GM18520 (cell line): ENCODE data around the gene L3MBTL1.

Experiments
- ATAC-seq: cut with Tn5 transposase; IDR thresholded peaks from one replicate; pipeline ENCODE4 v1.9.1; 2021; ENCODE audit not compliant: unreplicated experiment

The L3MBTL1 gene

DNA sequence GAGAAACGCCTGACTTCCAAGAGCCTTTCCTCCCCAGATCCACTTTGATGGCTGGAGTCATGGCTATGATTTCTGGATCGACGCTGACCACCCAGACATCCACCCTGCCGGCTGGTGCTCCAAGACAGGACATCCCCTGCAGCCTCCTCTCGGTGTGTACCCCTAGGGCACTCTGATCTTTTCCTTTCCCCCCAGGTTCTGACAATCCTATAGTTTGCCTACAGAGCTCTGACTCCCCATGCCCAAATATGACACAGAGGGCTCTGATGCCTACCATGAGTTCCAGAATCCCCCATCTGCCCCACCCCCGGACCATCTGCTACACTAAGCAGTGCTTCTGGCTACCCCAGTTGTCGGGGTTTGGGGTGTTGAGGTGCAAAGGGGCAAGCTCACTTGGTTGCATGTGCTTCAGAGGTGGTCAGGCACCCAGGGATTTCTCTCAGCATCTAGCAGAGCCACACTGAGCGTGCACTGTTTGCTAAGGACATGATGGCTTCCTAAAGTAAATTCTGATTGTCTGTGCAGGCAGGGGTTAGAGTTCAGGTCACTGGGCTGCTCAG, 27.4 kb downstream of the L3MBTL1 start:
- no peak for ATAC-seq

DNA sequence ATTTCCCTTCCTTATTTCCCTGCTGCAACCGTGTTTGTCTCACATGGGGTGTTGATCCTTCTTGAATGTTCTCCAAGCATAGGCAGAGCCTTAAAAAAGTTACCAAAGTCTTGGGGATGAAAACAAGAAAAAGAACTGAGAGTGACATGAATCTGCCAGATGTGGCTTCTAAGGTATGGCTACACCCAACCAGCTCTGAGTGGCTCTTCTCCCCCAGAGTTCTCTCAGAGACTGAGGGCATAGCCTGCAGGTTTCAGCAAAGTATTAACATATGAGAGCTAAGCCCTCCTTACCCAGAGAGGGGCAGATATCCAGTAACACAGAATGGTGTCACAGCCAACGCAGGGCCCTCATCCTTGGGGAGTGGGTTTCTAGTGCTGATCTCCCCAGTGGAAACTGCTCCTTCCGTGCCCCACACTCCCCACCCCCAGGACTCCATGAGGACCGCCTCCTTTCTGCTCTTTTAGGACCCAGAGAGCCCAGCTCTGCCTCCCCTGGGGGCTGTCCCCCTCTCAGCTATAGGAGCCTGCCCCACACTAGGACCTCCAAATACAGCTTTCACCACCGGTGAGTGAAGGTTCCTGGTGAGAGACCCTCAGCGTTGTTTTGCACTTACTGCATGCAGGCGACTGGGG, 28.0 kb downstream of the L3MBTL1 start:
- no peak for ATAC-seq

DNA sequence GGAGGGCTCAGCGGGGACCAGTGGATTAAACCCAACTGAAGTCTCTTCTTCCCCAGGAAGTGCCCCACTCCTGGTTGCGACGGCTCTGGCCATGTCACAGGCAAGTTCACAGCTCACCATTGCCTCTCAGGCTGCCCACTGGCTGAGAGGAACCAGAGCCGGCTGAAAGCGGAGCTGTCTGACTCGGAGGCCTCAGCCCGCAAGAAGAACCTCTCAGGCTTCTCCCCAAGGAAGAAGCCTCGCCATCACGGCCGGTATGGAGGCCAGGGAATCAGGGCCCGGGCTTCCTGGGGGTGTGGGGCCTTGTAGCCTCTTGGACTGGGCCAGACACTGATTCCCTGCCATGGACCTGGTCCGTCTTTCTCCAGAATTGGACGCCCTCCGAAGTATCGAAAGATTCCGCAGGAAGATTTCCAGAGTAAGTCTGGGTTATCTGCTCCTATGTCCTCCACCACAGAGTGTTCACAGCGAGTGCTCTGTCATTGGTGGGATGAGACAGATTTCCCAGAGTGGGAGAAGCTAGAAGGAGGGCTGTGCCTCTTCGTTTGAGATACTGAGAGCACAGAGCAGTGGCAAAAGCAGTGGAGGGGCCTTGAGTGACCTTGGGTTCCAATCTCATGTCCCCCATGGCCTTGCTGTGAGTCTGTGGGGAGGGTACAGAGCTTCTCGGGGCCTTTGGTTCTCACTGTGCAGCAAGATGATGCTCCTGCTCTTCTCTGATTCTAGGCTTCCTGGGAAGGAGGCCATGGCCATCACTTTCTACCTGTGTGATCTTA, 28.7 kb downstream of the L3MBTL1 start:
- ATAC-seq: no peak

DNA sequence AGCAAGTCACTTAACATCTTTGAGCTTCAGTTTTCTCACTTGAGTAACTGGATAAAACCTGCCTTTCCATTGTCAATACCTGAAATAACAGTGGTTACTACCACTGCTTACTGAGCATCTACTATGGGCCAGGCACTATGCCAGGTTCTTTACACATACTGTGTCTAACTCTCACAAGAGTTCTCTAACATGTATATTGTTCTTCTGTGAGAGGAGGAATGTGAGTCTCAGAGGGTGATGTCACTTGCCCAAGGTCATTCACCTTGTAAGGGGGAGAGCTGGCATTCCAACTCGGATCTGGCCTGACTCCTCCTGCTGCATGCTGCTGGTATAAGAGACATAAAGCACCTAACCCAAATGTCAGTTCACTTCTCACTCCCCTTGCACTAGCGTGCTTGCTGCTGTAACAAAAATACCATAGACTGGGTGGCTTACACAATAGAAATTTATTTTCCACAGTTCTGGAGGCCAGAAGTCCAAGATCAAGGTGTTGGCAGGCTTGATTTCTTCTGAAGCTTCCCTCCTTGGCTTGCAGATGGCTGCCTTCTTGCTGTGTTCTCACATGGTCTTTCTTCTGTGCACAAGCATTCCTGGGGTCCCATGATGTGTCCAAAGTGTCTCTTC, 29.4 kb downstream of the L3MBTL1 start:
- no peak for ATAC-seq

DNA sequence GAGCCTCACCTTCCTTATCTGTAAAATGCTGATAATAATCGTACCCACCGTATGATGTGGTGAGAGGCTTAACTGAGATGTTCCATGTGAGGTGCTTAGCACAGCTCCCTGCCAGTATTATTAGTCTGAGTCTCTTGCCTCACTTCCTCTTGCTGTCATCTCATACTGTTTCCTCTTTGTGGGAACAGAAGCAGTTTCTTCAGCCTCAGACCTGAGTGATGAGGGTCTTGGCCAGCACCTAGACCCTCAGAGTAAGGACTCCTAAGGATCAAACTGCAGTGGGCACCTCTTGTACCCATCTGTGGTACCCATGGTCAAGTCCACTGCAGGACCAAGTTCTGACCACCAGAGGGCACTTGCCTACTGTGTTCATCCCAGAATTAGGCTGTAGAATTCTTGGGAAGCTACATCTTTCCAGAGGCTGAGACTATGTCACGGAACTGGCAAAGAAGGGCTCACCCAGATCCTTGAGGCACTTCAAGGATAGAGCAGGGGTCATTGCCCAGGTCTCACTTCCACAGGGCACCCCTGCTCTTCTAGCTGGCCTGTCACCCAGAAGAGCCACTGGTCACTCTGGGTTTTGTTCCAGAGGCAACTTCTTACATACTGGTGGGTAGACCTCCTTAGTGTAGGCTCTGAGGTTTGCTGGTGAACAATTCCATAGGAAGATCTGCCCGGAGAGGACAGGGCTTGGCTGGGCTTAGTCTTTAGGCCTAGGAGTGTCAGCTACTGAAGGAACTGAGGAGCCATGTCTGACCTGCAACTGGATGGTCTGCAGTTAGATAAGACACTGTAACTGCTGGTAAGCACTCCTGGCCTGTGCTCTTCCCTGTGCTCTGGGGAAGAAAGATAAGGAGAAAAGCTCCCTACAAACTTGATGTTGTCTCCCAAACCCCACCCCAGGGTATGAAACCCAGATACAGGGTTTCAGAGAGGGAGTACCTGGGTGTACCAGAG, 30.7 kb downstream of the L3MBTL1 start:
- no peak for ATAC-seq

DNA sequence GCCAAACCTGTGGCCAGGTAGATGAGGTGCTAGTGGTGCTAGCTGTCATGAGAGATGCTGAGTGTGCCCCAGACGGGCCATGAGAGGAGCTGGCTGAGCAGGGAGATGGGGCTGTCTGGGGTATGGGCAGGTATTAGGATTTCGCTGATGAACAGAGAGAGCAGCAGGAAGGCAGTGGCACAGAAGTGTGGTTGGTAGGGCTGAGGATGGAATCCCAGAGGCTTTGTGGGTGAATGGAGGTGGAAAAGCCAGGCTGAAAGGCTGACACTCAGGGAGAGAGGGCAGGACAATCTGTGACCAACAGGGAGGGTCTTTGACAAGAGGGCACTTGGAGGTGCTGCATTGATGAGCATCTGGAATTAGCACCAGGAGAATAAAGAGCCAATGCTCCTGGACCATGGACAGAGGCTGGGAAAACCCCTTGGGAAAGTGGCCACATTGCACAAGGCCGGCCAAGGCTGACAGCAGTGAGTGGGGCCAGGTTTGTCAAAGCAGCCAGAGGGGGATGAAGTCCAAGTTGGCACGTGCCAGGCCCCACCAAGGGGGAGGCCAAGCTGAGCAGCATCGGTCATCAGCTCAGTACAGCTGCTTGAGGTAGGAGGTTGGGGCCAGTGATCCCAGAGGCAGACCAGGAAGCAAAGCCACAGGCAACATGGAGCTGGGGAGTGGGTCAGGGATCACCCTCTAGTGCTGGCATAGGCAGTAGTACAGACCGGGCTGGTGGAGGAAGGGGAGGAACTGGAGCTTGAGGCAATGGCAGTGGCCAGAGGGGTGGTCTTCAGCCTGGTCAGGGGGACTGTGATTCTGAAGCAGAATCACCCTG, 31.6 kb downstream of the L3MBTL1 start:
- ATAC-seq: no peak

DNA sequence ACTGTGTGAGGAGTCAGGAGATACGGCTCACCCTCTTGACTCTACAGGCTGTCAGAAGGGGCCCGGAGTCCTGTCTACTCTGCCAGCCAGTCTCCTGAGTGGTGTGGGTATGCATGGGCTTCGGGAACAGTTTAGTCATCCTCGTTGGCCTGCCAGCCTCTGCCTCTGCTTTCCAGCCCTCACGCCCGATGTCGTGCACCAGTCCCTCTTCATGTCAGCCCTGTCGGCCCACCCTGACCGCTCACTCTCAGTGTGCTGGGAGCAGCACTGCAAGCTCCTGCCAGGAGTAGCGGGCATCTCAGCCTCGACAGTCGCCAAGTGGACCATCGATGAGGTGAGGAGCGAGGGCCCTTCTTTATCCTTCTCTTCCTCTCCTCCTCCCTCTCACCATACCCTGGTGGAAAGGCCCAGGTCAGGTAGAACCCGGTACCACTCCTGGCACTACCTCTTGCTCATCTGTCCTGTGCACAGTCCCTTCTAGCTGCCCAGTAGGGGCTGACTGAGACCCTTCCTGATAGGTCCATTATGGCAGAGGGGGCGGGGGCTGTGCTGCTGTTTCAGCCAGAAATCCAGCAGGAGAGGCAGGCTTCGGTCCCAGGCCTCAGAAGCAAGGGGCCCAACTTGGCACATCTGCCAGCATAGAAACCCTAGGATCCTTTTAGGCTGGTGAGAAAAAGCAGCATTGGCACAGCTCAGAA, 32.6 kb downstream of the L3MBTL1 start:
- ATAC-seq: no peak

DNA sequence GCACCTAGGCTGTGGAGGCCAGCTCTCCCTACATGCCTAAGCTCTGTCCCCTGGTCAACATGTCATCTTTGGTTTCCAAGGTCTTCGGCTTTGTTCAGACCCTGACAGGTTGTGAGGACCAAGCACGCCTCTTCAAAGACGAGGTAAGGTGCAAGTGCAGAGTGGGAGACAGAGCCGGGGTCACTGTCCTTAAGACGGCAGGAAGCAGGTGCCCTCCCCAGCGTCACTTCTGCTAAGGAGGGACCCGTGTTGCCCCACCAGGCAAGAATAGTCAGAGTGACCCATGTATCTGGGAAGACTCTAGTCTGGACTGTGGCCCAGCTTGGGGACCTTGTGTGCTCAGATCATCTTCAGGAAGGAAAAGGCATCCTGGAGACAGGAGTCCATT, 33.2 kb downstream of the L3MBTL1 start:
- no peak for ATAC-seq

DNA sequence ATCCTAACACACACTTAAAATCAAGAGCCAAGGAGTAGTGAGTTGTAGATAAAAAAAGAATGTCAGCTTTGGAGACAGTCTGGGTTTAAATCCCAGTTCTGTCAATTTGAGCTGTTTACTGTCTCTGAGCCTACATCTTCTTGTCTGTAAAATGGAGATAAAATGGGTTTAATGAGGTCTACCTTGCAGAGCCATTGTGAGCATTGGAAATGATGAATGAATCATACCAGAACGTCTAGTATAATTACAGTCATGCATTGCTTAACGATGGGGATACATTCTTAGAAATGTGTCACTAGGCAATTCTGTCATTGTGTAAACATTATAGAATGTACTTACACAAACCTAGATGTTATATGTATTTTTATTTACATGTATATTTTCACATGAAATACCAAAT, 33.7 kb downstream of the L3MBTL1 start:
- ATAC-seq: no peak

DNA sequence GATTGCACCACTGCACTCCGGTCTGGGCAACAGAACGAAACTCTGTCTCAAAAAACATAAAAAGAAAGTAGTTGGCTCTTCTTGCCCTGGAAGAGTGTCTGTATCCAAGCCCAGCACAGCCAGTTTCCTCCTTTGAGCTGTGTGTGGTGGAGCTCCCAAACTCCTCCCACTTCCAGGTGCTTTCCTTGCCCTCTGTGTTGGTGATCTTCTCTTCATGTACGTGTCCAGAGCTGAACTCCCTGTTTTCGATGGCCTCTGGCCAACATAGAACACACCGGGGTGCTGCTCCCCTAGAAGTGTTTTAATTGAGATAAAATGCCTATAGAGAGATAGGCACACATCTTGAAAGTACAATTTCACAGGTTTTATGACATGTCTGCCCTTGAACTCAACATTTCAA, 34.7 kb downstream of the L3MBTL1 start:
- no peak for ATAC-seq

DNA sequence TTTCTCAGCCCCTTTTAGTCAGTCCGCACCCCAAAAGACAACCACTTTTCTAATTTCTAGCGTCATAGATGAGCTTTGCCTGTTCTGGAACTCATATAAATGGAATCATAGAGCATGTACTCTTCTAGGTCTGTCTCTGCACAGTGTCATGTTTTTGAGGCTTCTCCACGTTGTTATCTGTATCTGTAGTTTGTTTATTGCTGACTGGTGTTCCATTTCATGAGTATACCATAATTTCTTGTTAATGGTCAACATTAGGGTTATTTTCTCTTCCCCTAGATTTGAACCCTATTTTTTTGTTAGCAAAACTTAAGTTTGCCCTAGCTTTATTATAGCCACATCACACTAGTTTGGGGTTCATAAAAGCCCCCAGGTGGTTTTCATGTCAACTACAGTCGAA, 35.2 kb downstream of the L3MBTL1 start:
- no peak for ATAC-seq

DNA sequence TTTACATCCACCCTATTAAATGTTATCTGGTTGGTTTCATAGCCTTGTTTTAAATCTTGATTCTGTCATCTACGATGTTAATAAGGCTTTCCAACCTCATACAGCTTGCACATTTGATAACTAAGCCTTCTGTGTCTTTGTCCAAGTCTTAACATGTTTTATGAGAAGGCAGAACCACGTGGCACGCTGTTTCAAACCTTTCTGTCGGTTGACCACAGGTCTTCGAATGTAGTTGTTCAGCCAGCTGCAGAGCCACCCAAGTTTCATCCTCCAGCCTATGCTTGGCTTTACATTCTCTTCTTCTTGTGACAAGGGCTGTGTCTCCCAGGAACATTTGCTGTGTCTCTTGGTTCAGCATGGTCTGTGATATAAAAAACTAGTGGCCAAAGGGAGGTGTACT, 35.6 kb downstream of the L3MBTL1 start:
- no peak for ATAC-seq

DNA sequence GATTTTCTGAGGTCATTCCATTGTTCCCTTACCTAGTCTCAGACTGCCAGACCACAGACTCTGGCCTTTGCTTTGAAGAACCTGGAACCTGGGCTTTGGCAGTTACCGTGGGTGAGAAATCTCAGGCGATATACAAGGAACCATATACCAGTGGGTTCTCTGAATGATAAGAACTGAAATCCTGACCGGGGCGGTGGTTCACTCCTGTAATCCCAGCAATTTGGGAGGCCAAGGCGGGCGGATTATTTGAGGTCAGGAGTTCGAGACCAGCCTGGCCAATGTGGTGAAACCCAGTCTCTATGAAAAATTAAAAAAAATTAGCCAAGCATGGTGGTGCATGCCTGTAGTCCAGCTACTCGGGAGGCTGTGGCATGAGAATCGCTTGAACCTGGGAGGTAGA, 37.0 kb downstream of the L3MBTL1 start:
- no peak for ATAC-seq

DNA sequence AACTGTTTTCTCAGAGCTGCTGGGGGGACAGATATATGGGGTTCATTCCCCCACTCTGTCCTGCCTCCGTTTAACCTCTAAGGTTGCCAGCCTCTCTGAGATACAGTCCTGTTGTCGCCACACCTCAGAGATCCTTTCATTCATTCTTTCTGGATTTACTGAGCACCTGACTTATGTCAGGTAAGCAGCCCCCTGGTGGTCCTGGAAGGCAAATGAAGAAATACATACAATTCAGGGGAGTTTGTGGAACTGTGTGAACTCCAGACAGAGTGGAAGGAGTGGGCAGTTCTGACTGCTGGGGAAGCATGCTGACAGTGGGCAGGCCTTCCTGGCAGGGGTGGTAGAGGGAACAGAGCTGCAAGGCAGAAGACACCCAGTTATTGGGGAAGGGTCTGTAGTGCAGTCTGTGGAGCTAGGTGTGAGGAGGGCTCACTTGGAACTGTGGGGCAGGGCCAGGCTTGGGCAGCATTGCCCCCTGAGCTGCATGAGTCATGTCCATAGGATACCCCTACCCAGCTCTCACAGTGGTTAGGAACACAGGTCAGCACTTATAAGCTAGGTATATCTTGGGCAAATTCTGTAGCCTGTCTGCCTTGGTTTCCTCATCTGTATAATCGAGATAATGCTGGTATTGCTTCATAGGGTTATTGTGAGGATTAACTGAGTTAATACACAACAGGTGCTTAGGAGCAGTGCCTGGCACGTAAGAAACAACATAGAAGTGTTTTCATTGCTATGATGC, 38.5 kb downstream of the L3MBTL1 start:
- no peak for ATAC-seq

DNA sequence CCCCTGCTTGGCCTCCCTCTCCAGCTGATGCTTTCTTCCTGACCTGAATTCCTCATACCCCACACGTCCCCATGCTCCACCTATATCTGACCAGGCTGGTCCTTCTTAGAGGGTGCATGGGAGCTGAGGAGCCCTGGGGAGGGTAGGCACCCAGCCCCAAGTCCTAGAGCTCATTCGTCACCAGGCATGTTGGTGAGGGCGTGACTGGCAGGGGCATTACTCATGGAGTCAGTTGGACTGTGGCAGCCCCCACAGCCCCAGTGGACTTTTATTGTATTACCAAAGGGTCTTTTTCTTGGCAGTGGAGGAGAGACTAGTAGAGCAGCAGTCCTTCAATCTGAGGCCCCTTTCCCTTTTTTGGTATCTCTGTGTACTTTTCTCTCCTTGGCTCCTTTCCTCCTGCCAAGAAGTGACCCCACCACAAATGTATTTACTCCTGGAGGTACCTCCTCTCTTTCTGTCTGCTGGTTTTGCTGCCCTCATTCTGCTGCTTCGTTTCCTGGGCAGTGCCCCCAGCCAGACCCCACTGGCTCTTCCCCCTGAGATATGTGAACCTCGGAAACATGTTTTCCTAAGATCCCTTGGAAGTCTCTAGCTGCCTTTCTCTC, 40.9 kb downstream of the L3MBTL1 start:
- ATAC-seq: no peak

DNA sequence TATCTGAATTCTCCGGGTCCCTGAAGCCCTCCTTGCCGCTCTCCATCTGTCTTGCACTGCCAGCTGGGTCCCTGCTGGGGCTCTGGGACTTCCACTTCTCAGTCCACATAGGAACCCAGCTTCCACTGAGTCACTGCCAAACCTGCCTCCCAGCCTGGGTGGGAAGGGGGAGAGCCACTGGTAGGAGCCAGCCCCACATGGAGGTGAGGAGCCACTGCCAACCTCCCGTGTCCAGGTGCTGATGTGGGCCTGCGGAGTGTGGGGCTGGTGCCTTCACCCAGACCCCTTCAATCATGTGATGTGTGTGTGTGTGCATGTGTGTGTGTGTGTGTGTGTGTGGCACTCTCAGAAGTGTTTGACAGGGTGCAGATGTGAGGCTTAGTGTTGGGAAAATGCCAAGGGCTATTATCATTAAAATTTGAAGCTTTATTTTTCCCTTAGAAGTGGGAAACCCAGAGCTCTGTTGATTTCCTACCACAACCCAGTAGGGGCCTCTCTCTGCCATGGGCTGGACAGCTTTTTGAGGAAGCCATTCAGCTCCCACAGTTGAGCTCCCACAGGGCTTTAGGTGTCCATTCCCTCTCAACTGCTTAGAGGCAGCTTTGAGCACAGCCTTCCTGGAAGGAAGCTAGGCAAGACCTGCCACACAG, 42.0 kb downstream of the L3MBTL1 start:
- no peak for ATAC-seq

DNA sequence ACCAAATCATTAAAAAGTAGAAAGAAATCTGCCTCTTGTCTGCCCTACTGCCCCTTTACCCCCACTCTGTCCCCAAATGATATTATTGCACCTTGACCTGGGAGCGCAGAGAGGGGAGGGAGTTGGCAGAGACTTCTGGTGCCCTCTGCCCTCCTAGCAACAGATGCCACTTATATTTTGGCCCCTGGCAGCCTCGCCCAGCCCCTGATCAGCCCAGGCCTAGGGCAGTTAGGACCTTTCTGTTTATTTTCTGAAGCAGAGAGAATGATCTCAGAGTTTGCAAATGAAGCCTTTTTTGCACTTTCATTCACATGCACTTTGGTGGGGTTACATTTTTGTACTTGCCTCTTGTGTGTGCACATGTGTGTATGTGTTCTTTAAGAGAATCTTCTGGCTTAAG, 43.0 kb downstream of the L3MBTL1 start:
- ATAC-seq: no peak

DNA sequence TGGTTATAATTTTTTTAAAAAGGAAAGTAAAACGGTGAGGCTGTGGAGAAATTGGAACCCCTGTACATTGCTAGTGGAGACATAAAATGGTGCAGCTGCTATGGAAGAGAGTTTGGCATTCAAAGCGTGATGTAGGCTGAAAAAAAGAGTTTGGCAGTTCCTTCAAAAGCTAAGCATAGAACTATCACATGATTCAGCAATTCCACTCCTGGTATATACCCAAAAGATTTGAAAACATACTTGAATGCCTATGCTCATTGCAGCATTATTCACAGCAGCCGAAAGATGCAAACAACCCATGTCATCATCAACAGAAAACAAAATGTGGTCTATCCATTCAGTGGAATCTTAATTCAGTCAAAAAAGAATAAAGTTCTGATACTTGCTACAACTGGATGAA, 46.9 kb downstream of the L3MBTL1 start:
- ATAC-seq: no peak
